Measurements from ENCODE around the gene GPC6. TPM values are rescaled to one million over a fixed set of nuclear protein-coding genes. Genes with fewer than 3 reads are reported as not detected.

Gene GPC6
- total RNA-seq, 1 donor from 2014 or later: 63.0 TPM

DNA sequence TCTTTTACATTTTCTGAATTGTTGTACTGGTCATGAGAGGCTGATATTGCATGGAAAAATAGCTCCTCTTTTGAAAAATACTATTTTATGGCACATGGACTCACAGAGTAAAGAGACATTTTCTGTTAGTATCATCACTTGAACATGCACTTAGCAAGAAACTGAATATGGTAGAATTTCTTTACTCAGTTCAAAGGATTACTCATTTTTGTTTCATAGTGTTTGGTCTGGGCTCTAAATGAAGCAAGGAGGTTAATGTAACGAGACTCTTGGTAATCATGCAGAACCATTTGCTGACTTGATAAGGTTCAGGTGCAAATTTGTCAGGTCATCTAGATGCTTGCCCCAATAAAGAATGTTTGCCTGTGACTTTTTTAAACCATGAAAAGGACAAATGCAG is 63.2 kb downstream of the GPC6 start:
- H3K4me2 ChIP-seq (ENCODE audit: low read length): no peak overlapping the region
- H3K27me3 ChIP-seq (ENCODE audit: insufficient read depth, low read length): no peaks in the 10 kb centered on the region
- Mint-ChIP-seq H3K9me3 (ENCODE audit: unreplicated experiment) (no peaks in the 10 kb centered on the region), H3K4me1 (ENCODE audit: low read depth, unreplicated experiment) (peaks cover 15% of the 10 kb centered on the region), H3K27ac (ENCODE audit: unreplicated experiment) (no peak overlapping the region), H3K36me3 (ENCODE audit: low read depth, unreplicated experiment) (no peaks in the 10 kb centered on the region), H3K27me3 (ENCODE audit: low read depth, unreplicated experiment) (no peaks in the 10 kb centered on the region), H3K4me3 (ENCODE audit: unreplicated experiment) (no peak overlapping the region)
- no peak for TF ChIP-seq EZH2 (IDR thresholded peaks at IDR 0.05; ENCODE audit: insufficient read depth, low read length)
- TF ChIP-seq, protein P1, sequence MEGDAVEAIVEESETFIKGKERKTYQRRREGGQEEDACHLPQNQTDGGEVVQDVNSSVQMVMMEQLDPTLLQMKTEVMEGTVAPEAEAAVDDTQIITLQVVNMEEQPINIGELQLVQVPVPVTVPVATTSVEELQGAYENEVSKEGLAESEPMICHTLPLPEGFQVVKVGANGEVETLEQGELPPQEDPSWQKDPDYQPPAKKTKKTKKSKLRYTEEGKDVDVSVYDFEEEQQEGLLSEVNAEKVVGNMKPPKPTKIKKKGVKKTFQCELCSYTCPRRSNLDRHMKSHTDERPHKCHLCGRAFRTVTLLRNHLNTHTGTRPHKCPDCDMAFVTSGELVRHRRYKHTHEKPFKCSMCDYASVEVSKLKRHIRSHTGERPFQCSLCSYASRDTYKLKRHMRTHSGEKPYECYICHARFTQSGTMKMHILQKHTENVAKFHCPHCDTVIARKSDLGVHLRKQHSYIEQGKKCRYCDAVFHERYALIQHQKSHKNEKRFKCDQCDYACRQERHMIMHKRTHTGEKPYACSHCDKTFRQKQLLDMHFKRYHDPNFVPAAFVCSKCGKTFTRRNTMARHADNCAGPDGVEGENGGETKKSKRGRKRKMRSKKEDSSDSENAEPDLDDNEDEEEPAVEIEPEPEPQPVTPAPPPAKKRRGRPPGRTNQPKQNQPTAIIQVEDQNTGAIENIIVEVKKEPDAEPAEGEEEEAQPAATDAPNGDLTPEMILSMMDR (IDR thresholded peaks at IDR 0.05; ENCODE audit: insufficient read depth, low read depth, low read length): no peak
- H3K4me1 ChIP-seq (ENCODE audit: insufficient read depth, low read length): no peaks in the 10 kb centered on the region
- H4K20me1 ChIP-seq (ENCODE audit: insufficient read depth, low read length): peaks cover 9% of the 10 kb centered on the region
- no peaks in the 10 kb centered on the region for H3K9me3 ChIP-seq (ENCODE audit: insufficient read depth, low read depth, low read length)
- H3K4me3 ChIP-seq (ENCODE audit: insufficient read depth, low read depth, low read length): no peak overlapping the region
- H2AFZ ChIP-seq (ENCODE audit: low read depth, low read length): no peak overlapping the region
- FAIRE-seq (no peak), DNase-seq (ENCODE audit: low read depth) (no peak)
- no peak overlapping the region for H3K9ac ChIP-seq (ENCODE audit: low read length)
- H3K79me2 ChIP-seq (ENCODE audit: insufficient read depth, low read length): peaks cover 15% of the 10 kb centered on the region
- H3K36me3 ChIP-seq (ENCODE audit: insufficient read depth, low read length): no peaks in the 10 kb centered on the region
- no peak overlapping the region for H3K27ac ChIP-seq (ENCODE audit: low read depth, low read length)

- Histone ChIP-seq H3K4me3 (ENCODE audit: insufficient read depth, low read depth, low read length) (no peak overlapping the region), H3K27me3 (ENCODE audit: insufficient read depth, low read length) (no peaks in the 10 kb centered on the region), H2AFZ (ENCODE audit: low read depth, low read length) (no peak overlapping the region), H3K27ac (ENCODE audit: low read depth, low read length) (no peak overlapping the region), H3K9me3 (ENCODE audit: insufficient read depth, low read depth, low read length) (no peaks in the 10 kb centered on the region), H3K79me2 (ENCODE audit: insufficient read depth, low read length) (peaks cover 15% of the 10 kb centered on the region), H3K4me1 (ENCODE audit: insufficient read depth, low read length) (no peaks in the 10 kb centered on the region), H3K36me3 (ENCODE audit: insufficient read depth, low read length) (no peaks in the 10 kb centered on the region), H3K4me2 (ENCODE audit: low read length) (no peak overlapping the region), H4K20me1 (ENCODE audit: insufficient read depth, low read length) (peaks cover 9% of the 10 kb centered on the region), H3K9ac (ENCODE audit: low read length) (no peak overlapping the region)
- Mint-ChIP-seq H3K27ac (ENCODE audit: unreplicated experiment) (no peak overlapping the region), H3K4me1 (ENCODE audit: low read depth, unreplicated experiment) (peaks cover 14% of the 10 kb centered on the region), H3K36me3 (ENCODE audit: low read depth, unreplicated experiment) (no peaks in the 10 kb centered on the region), H3K27me3 (ENCODE audit: low read depth, unreplicated experiment) (no peaks in the 10 kb centered on the region), H3K9me3 (ENCODE audit: unreplicated experiment) (no peaks in the 10 kb centered on the region), H3K4me3 (ENCODE audit: unreplicated experiment) (no peak overlapping the region)
- FAIRE-seq: no peak
- DNase-seq (ENCODE audit: low read depth): peak; percentile 62
- TF ChIP-seq, protein P1 (IDR thresholded peaks at IDR 0.05; ENCODE audit: insufficient read depth, low read depth, low read length): no peak
- no peak for TF ChIP-seq EZH2 (IDR thresholded peaks at IDR 0.05; ENCODE audit: insufficient read depth, low read length)
Measured at GRCh38 chr13:93290503-93290902, 63.9 kb downstream of the GPC6 start.

DNA sequence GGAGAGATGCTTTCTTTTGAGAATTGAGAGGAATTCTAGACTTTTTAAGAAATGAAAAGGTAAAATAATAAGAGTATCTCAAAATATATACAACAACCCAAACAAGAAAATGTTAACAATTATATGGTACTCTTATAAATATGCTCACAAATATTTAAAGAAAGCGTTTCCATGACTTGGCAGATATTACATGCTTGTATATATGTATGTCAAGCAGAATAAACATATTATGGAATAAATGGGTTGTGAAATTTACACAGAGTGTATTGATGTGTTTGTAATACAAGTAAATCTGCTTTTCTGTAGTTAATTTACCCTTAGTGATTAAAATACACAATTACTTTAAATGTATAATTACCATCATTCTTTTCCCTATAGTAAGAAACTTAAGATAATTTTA is 65.8 kb downstream of the GPC6 start:
- Histone ChIP-seq H3K4me1 (ENCODE audit: insufficient read depth, low read length) (no peaks in the 10 kb centered on the region), H3K4me2 (ENCODE audit: low read length) (no peak overlapping the region), H3K79me2 (ENCODE audit: insufficient read depth, low read length) (peaks cover 8% of the 10 kb centered on the region), H3K27ac (ENCODE audit: low read depth, low read length) (no peak overlapping the region), H3K9ac (ENCODE audit: low read length) (no peak overlapping the region), H3K36me3 (ENCODE audit: insufficient read depth, low read length) (no peaks in the 10 kb centered on the region), H2AFZ (ENCODE audit: low read depth, low read length) (no peak overlapping the region), H4K20me1 (ENCODE audit: insufficient read depth, low read length) (peaks cover 17% of the 10 kb centered on the region), H3K9me3 (ENCODE audit: insufficient read depth, low read depth, low read length) (no peaks in the 10 kb centered on the region), H3K4me3 (ENCODE audit: insufficient read depth, low read depth, low read length) (no peak overlapping the region), H3K27me3 (ENCODE audit: insufficient read depth, low read length) (no peaks in the 10 kb centered on the region)
- DNase-seq (ENCODE audit: low read depth) (no peak), FAIRE-seq (no peak)
- Mint-ChIP-seq H3K4me3 (ENCODE audit: unreplicated experiment) (no peak overlapping the region), H3K36me3 (ENCODE audit: low read depth, unreplicated experiment) (peaks cover 3% of the 10 kb centered on the region), H3K4me1 (ENCODE audit: low read depth, unreplicated experiment) (peaks cover 18% of the 10 kb centered on the region), H3K27ac (ENCODE audit: unreplicated experiment) (no peak overlapping the region), H3K9me3 (ENCODE audit: unreplicated experiment) (no peaks in the 10 kb centered on the region), H3K27me3 (ENCODE audit: low read depth, unreplicated experiment) (no peaks in the 10 kb centered on the region)
- TF ChIP-seq EZH2 (IDR thresholded peaks at IDR 0.05; ENCODE audit: insufficient read depth, low read length): no peak
- TF ChIP-seq, protein P1 (IDR thresholded peaks at IDR 0.05; ENCODE audit: insufficient read depth, low read depth, low read length): no peak

Measured in astrocyte (in vitro differentiated cells and primary cell).